Esophagus squamous epithelium (tissue), 4 donors: ENCODE measurements around the gene HEMGN.

Experiments used
- CTCF ChIP-seq, 6 experiments: fragments of 450-650 bp in 4 of 6; fragments of 200-600 bp in 2 of 6; sonication (generic) in 2 of 6; IDR thresholded peaks; one replicate each; pipeline ENCODE4 v1.5.1; 2016 to 2019; ENCODE audit warnings: antibody characterized with exemption in 6 of 6, mild to moderate bottlenecking in 4 of 6, moderate library complexity in 4 of 6
- POLR2A ChIP-seq, 4 donors: fragments of 450-650 bp; IDR thresholded peaks; one replicate each; pipeline ENCODE4 v1.6.1; 2017; ENCODE audit warnings: antibody characterized with exemption in 4 of 4, mild to moderate bottlenecking in 4 of 4, moderate library complexity in 3 of 4

DNA sequence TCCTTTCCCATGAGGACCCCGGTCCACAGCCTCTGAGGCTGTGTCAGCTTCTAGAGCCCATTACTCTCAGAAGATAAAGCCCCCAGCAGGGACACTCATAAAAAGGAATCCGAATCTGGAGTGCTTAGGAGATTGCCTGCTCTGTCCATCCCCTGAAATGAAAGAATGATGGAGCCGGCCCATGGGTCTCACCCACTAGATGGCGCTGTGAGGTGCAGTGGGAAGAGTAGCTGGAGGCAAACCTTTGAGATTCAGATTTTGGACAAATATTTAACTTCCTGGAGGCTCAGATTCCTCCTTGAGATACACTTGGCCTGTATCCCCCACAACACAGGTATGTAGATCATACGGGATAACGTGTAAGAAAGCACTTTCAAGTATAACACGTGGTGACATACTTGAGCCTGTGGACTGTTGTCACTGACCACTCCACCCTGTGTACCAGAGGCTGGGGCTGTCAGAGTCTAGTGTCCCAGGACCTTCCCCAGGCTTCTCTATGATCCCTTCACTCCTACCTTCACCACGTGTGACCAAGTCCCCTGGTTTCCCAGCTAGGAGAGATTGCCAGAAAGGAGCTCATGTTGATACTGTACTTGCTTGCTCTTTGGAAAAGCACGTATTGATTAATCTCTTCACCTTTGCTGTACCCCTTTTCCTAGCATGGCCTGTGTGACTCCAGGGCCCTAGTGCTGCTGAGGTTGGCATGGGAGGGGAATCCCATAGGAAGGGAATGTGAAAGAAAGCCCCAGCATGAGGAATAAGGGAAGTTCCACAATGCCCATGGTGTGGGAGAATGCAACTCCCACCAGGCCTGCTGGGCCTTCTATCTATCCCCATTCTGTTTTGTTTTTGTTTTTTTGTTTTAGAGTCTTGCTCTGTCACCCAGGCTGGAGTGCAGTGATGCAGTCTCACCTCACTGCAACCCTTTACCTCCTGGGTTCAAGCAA is 47.8 kb downstream of the HEMGN start:
- TF ChIP-seq POLR2A (IDR thresholded peaks at IDR 0.05) (no peak), CTCF (IDR thresholded peaks at IDR 0.05) (peak in 4 of 6 experiments; percentile 33 to 65 (median 56))
